GM23338 (cell line): ENCODE measurements around the gene RMND5B. TPM values are rescaled to one million over a fixed set of nuclear protein-coding genes. Genes with fewer than 3 reads are reported as not detected.

Experiments
- ATAC-seq: fragments of 200-7000 bp; cut with Tn5 transposase; 3 replicates; pipeline ENCODE4 v1.9.1; 2020
- DNase-seq: peaks from one replicate; pipeline ENCODE4 v3.0.0-alpha.2; 2015; ENCODE audit warnings: low spot score
- H2AFZ ChIP-seq: fragments of 200-600 bp; sonication (generic); 2 replicates; pipeline ENCODE4 v1.8.0; 2016; ENCODE audit warnings: antibody characterized with exemption, mild to moderate bottlenecking, moderate library complexity
- H3F3A ChIP-seq: fragments of 200-600 bp; sonication (generic); replicated peaks from 2 replicates; pipeline ENCODE4 v1.8.0; 2017; ENCODE audit warnings: antibody characterized with exemption, mixed run types, low read depth
- H3K27ac ChIP-seq: fragments of 200-600 bp; sonication (generic); 2 replicates; pipeline ENCODE4 v1.6.1; 2016; ENCODE audit warnings: low read depth
- H3K27me3 ChIP-seq: fragments of 200-600 bp; sonication (generic); 2 replicates; pipeline ENCODE4 v1.8.0; 2016; ENCODE audit warnings: mild to moderate bottlenecking, mixed run types, moderate library complexity; ENCODE audit not compliant: insufficient read depth
- H3K36me3 ChIP-seq: fragments of 200-600 bp; sonication (generic); 2 replicates; pipeline ENCODE4 v1.8.0; 2016; ENCODE audit warnings: mild to moderate bottlenecking; ENCODE audit not compliant: insufficient read depth
- H3K4me1 ChIP-seq: fragments of 200-600 bp; sonication (generic); 2 replicates; pipeline ENCODE4 v1.8.0; 2016; ENCODE audit warnings: mild to moderate bottlenecking, moderate library complexity; ENCODE audit not compliant: insufficient read depth
- H3K4me2 ChIP-seq: fragments of 200-600 bp; sonication (generic); 2 replicates; pipeline ENCODE4 v1.7.1; 2017; ENCODE audit warnings: mixed run types
- H3K4me3 ChIP-seq: fragments of 200-600 bp; sonication (generic); 2 replicates; pipeline ENCODE4 v1.6.1; 2016; ENCODE audit warnings: mixed run types
- H3K79me2 ChIP-seq: fragments of 200-600 bp; sonication (generic); replicated peaks from 2 replicates; pipeline ENCODE4 v1.8.0; 2017; ENCODE audit warnings: mild to moderate bottlenecking; ENCODE audit not compliant: insufficient read depth
- H3K9me2 ChIP-seq: fragments of 200-600 bp; sonication (generic); 2 replicates; pipeline ENCODE4 v1.8.0; 2017; ENCODE audit not compliant: insufficient read depth
- H4K20me1 ChIP-seq: fragments of 200-600 bp; sonication (generic); replicated peaks from 2 replicates; pipeline ENCODE4 v1.8.0; 2017; ENCODE audit warnings: mild to moderate bottlenecking; ENCODE audit not compliant: insufficient read depth
- H3K27ac Mint-ChIP-seq: 2 replicates; pipeline ENCODE4 v1.8.0; 2020; ENCODE audit warnings: inconsistent platforms, mild to moderate bottlenecking, moderate library complexity, mixed read lengths
- H3K27me3 Mint-ChIP-seq: 3 replicates; pipeline ENCODE4 v1.8.0; 2022; ENCODE audit warnings: low read depth, mild to moderate bottlenecking, moderate library complexity, mixed read lengths, inconsistent platforms; ENCODE audit not compliant: insufficient read depth, poor library complexity
- H3K36me3 Mint-ChIP-seq: 3 replicates; pipeline ENCODE4 v1.8.0; 2021; ENCODE audit warnings: low read depth, mild to moderate bottlenecking, inconsistent platforms, moderate library complexity, mixed read lengths
- H3K4me1 Mint-ChIP-seq: 3 replicates; pipeline ENCODE4 v1.8.0; 2020; ENCODE audit warnings: mild to moderate bottlenecking, inconsistent platforms, mixed read lengths
- H3K4me3 Mint-ChIP-seq: 3 replicates; pipeline ENCODE4 v1.8.0; 2021; ENCODE audit warnings: moderate library complexity, mild to moderate bottlenecking, inconsistent platforms, mixed read lengths
- H3K9me3 Mint-ChIP-seq: 3 replicates; pipeline ENCODE4 v1.8.0; 2020; ENCODE audit warnings: moderate library complexity, mild to moderate bottlenecking, inconsistent platforms, mixed read lengths
- CREB1 ChIP-seq: fragments of 250-450 bp; sonication (Bioruptor Pico); IDR thresholded peaks from 2 replicates; pipeline ENCODE4 v1.5.0; 2020; ENCODE audit warnings: low read depth, mild to moderate bottlenecking, moderate library complexity
- CTCF ChIP-seq, 2 experiments: fragments of 200-600 bp in 1 of 2; sonication (generic) in 1 of 2; conservative IDR thresholded peaks; 2 replicates each; pipeline versions ENCODE4 v1.5.1 to v1.6.1; 2016 to 2017; ENCODE audit warnings: antibody characterized with exemption in 2 of 2, low read depth in 2 of 2, mild to moderate bottlenecking in 2 of 2, moderate library complexity in 1 of 2
- ETS1 ChIP-seq: IDR thresholded peaks from 2 replicates; pipeline ENCODE4 v1.6.1; 2016; ENCODE audit warnings: antibody characterized with exemption
- EZH2 ChIP-seq: fragments of 200-600 bp; sonication (generic); IDR thresholded peaks from one replicate; pipeline ENCODE4 v1.8.0; 2017; ENCODE audit warnings: antibody characterized with exemption, mild to moderate bottlenecking, low read depth; ENCODE audit not compliant: unreplicated experiment
- EZH2phosphoT487 ChIP-seq: fragments of 200-600 bp; sonication (generic); IDR thresholded peaks from one replicate; pipeline ENCODE4 v1.8.1; 2018; ENCODE audit warnings: antibody characterized with exemption; ENCODE audit not compliant: unreplicated experiment
- JUNB ChIP-seq: IDR thresholded peaks from one replicate; pipeline ENCODE4 v1.6.1; 2016; ENCODE audit warnings: antibody characterized with exemption; ENCODE audit not compliant: unreplicated experiment
- NANOG ChIP-seq: IDR thresholded peaks from 2 replicates; pipeline ENCODE4 v1.6.1; 2016; ENCODE audit warnings: antibody characterized with exemption, borderline replicate concordance
- POLR2AphosphoS5 ChIP-seq: IDR thresholded peaks from 2 replicates; pipeline ENCODE4 v1.6.1; 2016; ENCODE audit warnings: antibody characterized with exemption, low read depth
- STAT1 ChIP-seq: IDR thresholded peaks from one replicate; pipeline ENCODE4 v1.6.1; 2016; ENCODE audit warnings: antibody characterized with exemption; ENCODE audit not compliant: unreplicated experiment
- ZNF114 ChIP-seq: fragments of 250-450 bp; sonication (Bioruptor Pico); IDR thresholded peaks from 2 replicates; pipeline ENCODE4 v1.5.0; 2020; ENCODE audit warnings: mild to moderate bottlenecking, moderate library complexity
- ZNF331 ChIP-seq: fragments of 250-450 bp; sonication (Bioruptor Pico); IDR thresholded peaks from 2 replicates; pipeline ENCODE4 v1.5.0; 2020; ENCODE audit warnings: low read depth, mild to moderate bottlenecking, moderate library complexity
- ZNF462 ChIP-seq: fragments of 250-450 bp; sonication (Bioruptor Pico); IDR thresholded peaks from 2 replicates; pipeline ENCODE4 v1.5.0; 2020; ENCODE audit warnings: mild to moderate bottlenecking, moderate library complexity
- polyA plus RNA-seq: library from polyadenylated mRNA; unstranded; fragments of >200 nt; fragmentation: Nextera tagmentation; extraction: Ambion mirVana; gene quantifications from 2 replicates; pipeline ENCODE4 v1.2.1, GENCODE V29; 2016
- total RNA-seq: library from RNA; depleted of rRNA; stranded (reverse); fragments of >200 nt; shearing (Covaris generic); gene quantifications from 2 replicates; pipeline ENCODE4 v1.2.3, GENCODE V29; 2014
- TF ChIP-seq, protein P1 (sequence below): IDR thresholded peaks from one replicate; pipeline ENCODE4 v1.6.1; 2018; ENCODE audit warnings: antibody characterized with exemption; ENCODE audit not compliant: unreplicated experiment

Gene RMND5B
- total and polyA plus RNA-seq, 2 experiments from 2014 or later = 47.5 to 101 TPM

DNA sequence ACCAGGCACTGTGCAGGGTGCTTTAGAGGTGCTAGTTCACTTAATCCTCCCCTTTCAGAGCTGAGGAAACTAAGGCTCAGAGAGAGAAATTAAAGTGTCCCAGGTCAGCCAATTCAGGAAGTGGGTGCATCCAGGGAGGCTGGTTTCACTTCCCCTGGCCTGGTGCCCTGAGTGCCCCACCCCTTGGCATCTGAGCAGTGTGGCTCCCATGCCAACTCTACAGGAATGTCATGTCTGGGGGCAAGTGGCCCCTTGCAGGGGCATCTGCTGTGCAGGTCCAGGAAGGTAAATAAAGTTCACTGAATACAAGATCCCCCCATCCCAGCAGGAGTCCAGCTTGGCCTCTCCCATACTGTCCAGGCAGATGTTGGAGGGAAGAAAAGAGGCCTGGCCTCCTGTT lies 21.8 kb upstream of the RMND5B start:
- peaks cover 5% of the 10 kb centered on the region; the same call in 2 of the 3 replicates for H3K36me3 Mint-ChIP-seq
- H3K27me3 Mint-ChIP-seq = peaks cover 10% of the 10 kb centered on the region
- Histone ChIP-seq H2AFZ (no peak overlapping the region), H3K4me1 (peaks cover 12% of the 10 kb centered on the region; the same call in 1 of the 2 replicates), H3K36me3 (no peaks in the 10 kb centered on the region), H4K20me1 (no peaks in the 10 kb centered on the region), H3K4me2 (no peak overlapping the region), H3K79me2 (peaks cover 11% of the 10 kb centered on the region), H3K9me2 (no peaks in the 10 kb centered on the region), H3F3A (peaks cover 7% of the 10 kb centered on the region), H3K4me3 (no peak overlapping the region), H3K27me3 (no peaks in the 10 kb centered on the region), H3K27ac (no peak overlapping the region)
- peaks cover 12% of the 10 kb centered on the region for H3K9me3 Mint-ChIP-seq
- no peak overlapping the region for H3K27ac Mint-ChIP-seq
- H3K4me1 Mint-ChIP-seq = peaks cover 13% of the 10 kb centered on the region
- ATAC-seq (no peak), DNase-seq (no peak)
- TF ChIP-seq JUNB = no peak
- no peak for TF ChIP-seq CREB1 (CRISPR knock-in tag)
- no peak for TF ChIP-seq POLR2AphosphoS5
- no peak for TF ChIP-seq ZNF114 (CRISPR knock-in tag)
- no peak for TF ChIP-seq EZH2phosphoT487
- TF ChIP-seq ZNF462 = no peak
- no peak for TF ChIP-seq CTCF (conservative IDR thresholded peaks at IDR 0.05; ENCODE audit: low read depth in 2 of 2)
- TF ChIP-seq STAT1 = no peak
- TF ChIP-seq EZH2 = no peak
- TF ChIP-seq, protein P1, sequence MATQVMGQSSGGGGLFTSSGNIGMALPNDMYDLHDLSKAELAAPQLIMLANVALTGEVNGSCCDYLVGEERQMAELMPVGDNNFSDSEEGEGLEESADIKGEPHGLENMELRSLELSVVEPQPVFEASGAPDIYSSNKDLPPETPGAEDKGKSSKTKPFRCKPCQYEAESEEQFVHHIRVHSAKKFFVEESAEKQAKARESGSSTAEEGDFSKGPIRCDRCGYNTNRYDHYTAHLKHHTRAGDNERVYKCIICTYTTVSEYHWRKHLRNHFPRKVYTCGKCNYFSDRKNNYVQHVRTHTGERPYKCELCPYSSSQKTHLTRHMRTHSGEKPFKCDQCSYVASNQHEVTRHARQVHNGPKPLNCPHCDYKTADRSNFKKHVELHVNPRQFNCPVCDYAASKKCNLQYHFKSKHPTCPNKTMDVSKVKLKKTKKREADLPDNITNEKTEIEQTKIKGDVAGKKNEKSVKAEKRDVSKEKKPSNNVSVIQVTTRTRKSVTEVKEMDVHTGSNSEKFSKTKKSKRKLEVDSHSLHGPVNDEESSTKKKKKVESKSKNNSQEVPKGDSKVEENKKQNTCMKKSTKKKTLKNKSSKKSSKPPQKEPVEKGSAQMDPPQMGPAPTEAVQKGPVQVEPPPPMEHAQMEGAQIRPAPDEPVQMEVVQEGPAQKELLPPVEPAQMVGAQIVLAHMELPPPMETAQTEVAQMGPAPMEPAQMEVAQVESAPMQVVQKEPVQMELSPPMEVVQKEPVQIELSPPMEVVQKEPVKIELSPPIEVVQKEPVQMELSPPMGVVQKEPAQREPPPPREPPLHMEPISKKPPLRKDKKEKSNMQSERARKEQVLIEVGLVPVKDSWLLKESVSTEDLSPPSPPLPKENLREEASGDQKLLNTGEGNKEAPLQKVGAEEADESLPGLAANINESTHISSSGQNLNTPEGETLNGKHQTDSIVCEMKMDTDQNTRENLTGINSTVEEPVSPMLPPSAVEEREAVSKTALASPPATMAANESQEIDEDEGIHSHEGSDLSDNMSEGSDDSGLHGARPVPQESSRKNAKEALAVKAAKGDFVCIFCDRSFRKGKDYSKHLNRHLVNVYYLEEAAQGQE = no peak
- TF ChIP-seq ETS1 = no peak
- TF ChIP-seq NANOG = no peak
- no peak for TF ChIP-seq ZNF331 (CRISPR knock-in tag)
- no peak overlapping the region for H3K4me3 Mint-ChIP-seq
